Fibroblast of lung (primary cell): Measurements from ENCODE around the gene PCDHGA1. TPM values are rescaled to one million over a fixed set of nuclear protein-coding genes. Genes with fewer than 3 reads are reported as not detected.
A peak's percentile ranks its signal among the peaks of the same experiment; 100 is the strongest.

Source experiments
- DNase-seq, 2 donors: peaks; one replicate each; pipeline versions ENCODE4 v3.0.0 to v3.0.0-alpha.2; 2010; ENCODE audit warnings: low read depth in 2 of 2
- H2AFZ ChIP-seq: 2 replicates; pipeline ENCODE4 v1.5.1; 2012; ENCODE audit warnings: low read length, control low read depth, inconsistent platforms
- H3K27ac ChIP-seq: 2 replicates; pipeline ENCODE4 v1.5.1; 2011; ENCODE audit warnings: low read length, control low read depth; ENCODE audit not compliant: insufficient read depth
- H3K27me3 ChIP-seq: 2 replicates; pipeline ENCODE4 v1.5.1; 2011; ENCODE audit warnings: mild to moderate bottlenecking, low read length; ENCODE audit not compliant: control insufficient read depth, insufficient read depth
- H3K36me3 ChIP-seq: 2 replicates; pipeline ENCODE4 v1.5.1; 2011; ENCODE audit warnings: low read length; ENCODE audit not compliant: control insufficient read depth, insufficient read depth
- H3K4me1 ChIP-seq: 2 replicates; pipeline ENCODE4 v1.5.1; 2011; ENCODE audit warnings: low read length; ENCODE audit not compliant: control insufficient read depth, insufficient read depth; ENCODE audit errors: extremely low read depth
- H3K4me2 ChIP-seq: 2 replicates; pipeline ENCODE4 v1.5.1; 2011; ENCODE audit warnings: low read length, control low read depth; ENCODE audit not compliant: insufficient read depth; ENCODE audit errors: extremely low read depth
- H3K4me3 ChIP-seq, 4 experiments: fragments of 200-600 bp in 1 of 4; sonication (generic) in 1 of 4; replicated peaks in 1 of 4; 2 replicates each; pipeline ENCODE4 v1.5.1; 2011 to 2016; ENCODE audit warnings: low read length in 4 of 4, low read depth in 3 of 4, mild to moderate bottlenecking in 3 of 4, control low read depth in 2 of 4, inconsistent platforms in 1 of 4, mixed read lengths in 1 of 4; ENCODE audit not compliant: insufficient read depth in 1 of 4; ENCODE audit errors: control extremely low read depth in 1 of 4
- H3K79me2 ChIP-seq: 2 replicates; pipeline ENCODE4 v1.5.1; 2012; ENCODE audit warnings: mild to moderate bottlenecking, low read length, inconsistent platforms; ENCODE audit not compliant: control insufficient read depth, insufficient read depth
- H3K9ac ChIP-seq: 2 replicates; pipeline ENCODE4 v1.5.1; 2011; ENCODE audit warnings: mild to moderate bottlenecking, low read length, control low read depth; ENCODE audit not compliant: insufficient read depth
- H3K9me3 ChIP-seq: 2 replicates; pipeline ENCODE4 v1.5.1; 2012; ENCODE audit warnings: low read depth, low read length; ENCODE audit not compliant: control insufficient read depth, insufficient read depth
- H4K20me1 ChIP-seq: 2 replicates; pipeline ENCODE4 v1.5.1; 2011; ENCODE audit warnings: low read length; ENCODE audit not compliant: control insufficient read depth, insufficient read depth; ENCODE audit errors: extremely low read depth
- EZH2 ChIP-seq: IDR thresholded peaks from 2 replicates; pipeline ENCODE4 v1.5.1; 2012; ENCODE audit warnings: low read length, control low read depth, mild to moderate bottlenecking; ENCODE audit errors: missing control alignments
- polyA plus RNA-seq, 2 donors: library from polyadenylated mRNA; depleted of rRNA in 1 of 2; stranded (reverse) in 1 of 2; unstranded in 1 of 2; fragments of >200 nt; gene quantifications; 2 replicates each; pipeline ENCODE4 v1.2.1, GENCODE V29; 2011 to 2012; ENCODE audit warnings: missing spikeins in 1 of 2
- total RNA-seq: library from RNA; depleted of rRNA; stranded (reverse); fragments of >200 nt; gene quantifications from 2 replicates; pipeline ENCODE4 v1.2.1, GENCODE V29; 2014
- TF ChIP-seq, protein P1 (sequence below), 2 donors: IDR thresholded peaks in 1 of 2; conservative IDR thresholded peaks in 1 of 2; 1 replicate in 1 of 2; 2 replicates in 1 of 2; pipeline ENCODE4 v1.5.1; 2011 to 2012; ENCODE audit warnings: low read length in 2 of 2, control low read depth in 1 of 2, inconsistent platforms in 1 of 2, low read depth in 1 of 2, mild to moderate bottlenecking in 1 of 2

PCDHGA1 gene
- total and polyA plus RNA-seq, 2 donors (not counting 1 experiment from before 2014, with no cell fraction given), result 1.6 to 1.8 TPM

DNA sequence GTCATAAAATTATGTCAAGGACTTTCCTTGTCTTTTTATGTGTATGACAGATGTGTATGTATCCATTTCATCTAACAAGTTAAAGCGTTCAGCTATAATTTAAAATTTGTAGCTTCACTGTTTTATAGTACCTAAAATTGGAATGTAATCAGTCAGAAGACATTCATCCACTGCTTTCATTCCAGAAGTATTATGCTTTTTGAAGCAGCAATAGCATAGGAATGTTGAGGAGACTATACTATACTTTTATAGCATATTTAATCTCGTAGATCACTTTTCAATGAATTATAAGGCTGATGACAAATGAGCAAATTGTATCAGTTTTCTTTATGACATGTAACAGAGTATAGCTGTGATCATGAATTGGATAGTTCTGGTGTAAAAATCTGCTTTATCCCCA, 106.9 kb downstream of the PCDHGA1 start:
- H3K27ac ChIP-seq, result no peak overlapping the region
- peak in 1 of 2 donors; percentile 27 for DNase-seq
- no peaks in the 10 kb centered on the region for H3K36me3 ChIP-seq
- H4K20me1 ChIP-seq, result no peaks in the 10 kb centered on the region
- H3K9ac ChIP-seq, result no peak overlapping the region
- H3K4me1 ChIP-seq, result no peaks in the 10 kb centered on the region
- H3K4me2 ChIP-seq, result no peak overlapping the region
- no peak for TF ChIP-seq EZH2
- TF ChIP-seq, protein P1, sequence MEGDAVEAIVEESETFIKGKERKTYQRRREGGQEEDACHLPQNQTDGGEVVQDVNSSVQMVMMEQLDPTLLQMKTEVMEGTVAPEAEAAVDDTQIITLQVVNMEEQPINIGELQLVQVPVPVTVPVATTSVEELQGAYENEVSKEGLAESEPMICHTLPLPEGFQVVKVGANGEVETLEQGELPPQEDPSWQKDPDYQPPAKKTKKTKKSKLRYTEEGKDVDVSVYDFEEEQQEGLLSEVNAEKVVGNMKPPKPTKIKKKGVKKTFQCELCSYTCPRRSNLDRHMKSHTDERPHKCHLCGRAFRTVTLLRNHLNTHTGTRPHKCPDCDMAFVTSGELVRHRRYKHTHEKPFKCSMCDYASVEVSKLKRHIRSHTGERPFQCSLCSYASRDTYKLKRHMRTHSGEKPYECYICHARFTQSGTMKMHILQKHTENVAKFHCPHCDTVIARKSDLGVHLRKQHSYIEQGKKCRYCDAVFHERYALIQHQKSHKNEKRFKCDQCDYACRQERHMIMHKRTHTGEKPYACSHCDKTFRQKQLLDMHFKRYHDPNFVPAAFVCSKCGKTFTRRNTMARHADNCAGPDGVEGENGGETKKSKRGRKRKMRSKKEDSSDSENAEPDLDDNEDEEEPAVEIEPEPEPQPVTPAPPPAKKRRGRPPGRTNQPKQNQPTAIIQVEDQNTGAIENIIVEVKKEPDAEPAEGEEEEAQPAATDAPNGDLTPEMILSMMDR (conservative IDR thresholded peaks at IDR 0.05 in 1 of 2, IDR thresholded peaks at IDR 0.05 in 1 of 2; ENCODE audit: low read depth in 1 of 2, low read length in 2 of 2), result no peak
- no peak overlapping the region for H3K4me3 ChIP-seq
- H3K27me3 ChIP-seq, result no peaks in the 10 kb centered on the region
- no peak overlapping the region for H2AFZ ChIP-seq
- no peaks in the 10 kb centered on the region for H3K79me2 ChIP-seq
- no peaks in the 10 kb centered on the region for H3K9me3 ChIP-seq

DNA sequence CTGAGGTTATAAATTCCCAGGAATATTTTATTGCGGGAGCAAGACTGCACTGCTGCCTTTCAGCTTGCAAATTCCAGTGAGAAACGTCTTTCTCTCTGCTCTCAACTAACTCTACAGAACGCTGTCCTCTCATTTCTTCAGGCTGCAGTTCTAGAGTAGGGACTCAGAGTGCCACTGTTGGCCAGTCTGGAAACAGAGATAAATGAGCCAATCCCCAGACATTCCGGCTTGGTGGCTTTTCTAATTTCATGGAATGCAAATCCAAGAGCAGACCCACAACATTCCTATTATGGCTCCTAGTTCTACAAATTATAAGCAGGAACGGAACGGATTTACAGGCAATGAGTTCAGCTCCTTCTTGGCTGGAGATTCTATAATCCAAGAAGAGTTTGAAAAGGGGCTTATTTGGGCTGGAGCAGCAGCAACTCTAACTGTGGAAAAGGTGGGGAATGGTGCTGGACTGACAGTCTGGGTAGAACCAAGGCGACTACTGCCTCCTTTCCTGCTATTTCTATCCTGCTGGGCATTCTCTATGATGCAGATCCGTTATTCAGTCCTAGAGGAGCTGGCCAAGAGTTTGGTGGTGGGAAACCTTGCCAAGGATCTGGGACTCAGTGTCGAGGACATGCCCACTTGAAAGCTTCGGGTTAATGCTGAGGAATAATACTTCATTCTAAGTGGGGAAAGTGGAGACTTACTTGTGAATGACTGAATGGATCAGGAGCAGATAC, 109.3 kb downstream of the PCDHGA1 start:
- Histone ChIP-seq H2AFZ (no peak overlapping the region), H3K36me3 (no peaks in the 10 kb centered on the region), H3K4me2 (no peak overlapping the region), H3K27me3 (no peaks in the 10 kb centered on the region), H3K9me3 (no peaks in the 10 kb centered on the region), H3K79me2 (no peaks in the 10 kb centered on the region), H4K20me1 (no peaks in the 10 kb centered on the region), H3K9ac (no peak overlapping the region), H3K4me1 (no peaks in the 10 kb centered on the region), H3K4me3 (no peak overlapping the region), H3K27ac (no peak overlapping the region)
- TF ChIP-seq EZH2, result no peak
- TF ChIP-seq, protein P1 (conservative IDR thresholded peaks at IDR 0.05 in 1 of 2, IDR thresholded peaks at IDR 0.05 in 1 of 2; ENCODE audit: low read depth in 1 of 2, low read length in 2 of 2), result no peak
- DNase-seq, result peak in 1 of 2 donors; percentile 52

DNA sequence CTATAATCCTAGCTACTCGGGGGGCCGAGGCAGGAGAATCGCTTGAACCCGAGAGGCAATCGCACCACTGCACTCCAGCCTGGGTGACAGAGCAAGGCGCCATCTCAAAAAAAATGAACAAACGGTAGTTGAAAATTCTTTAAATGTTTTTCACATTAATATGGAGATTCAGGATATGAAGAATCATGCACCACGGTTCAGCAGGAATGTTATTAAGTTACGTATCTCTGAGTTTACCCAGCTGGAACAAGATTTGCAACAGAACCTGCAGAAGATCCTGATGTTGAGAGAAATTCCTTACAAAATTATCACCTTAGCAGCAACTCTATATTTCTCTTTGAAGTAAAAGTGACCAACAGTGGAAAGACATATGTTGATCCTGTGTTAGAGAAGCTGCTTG, 110.0 kb downstream of the PCDHGA1 start:
- TF ChIP-seq, protein P1 (conservative IDR thresholded peaks at IDR 0.05 in 1 of 2, IDR thresholded peaks at IDR 0.05 in 1 of 2; ENCODE audit: low read depth in 1 of 2, low read length in 2 of 2), result no peak
- H3K4me3 ChIP-seq, result no peak overlapping the region

More for the DNA sequence above, 110.0 kb downstream of the PCDHGA1 start:
- no peak overlapping the region for H3K27ac ChIP-seq
- H3K9ac ChIP-seq, result no peak overlapping the region
- H3K9me3 ChIP-seq, result no peaks in the 10 kb centered on the region
- H4K20me1 ChIP-seq, result no peaks in the 10 kb centered on the region
- no peaks in the 10 kb centered on the region for H3K4me1 ChIP-seq
- no peak overlapping the region for H3K4me2 ChIP-seq
- H3K36me3 ChIP-seq, result no peaks in the 10 kb centered on the region
- H3K79me2 ChIP-seq, result no peaks in the 10 kb centered on the region
- DNase-seq, result no peak
- H3K27me3 ChIP-seq, result no peaks in the 10 kb centered on the region
- no peak overlapping the region for H2AFZ ChIP-seq
